HG02852 (cell line): ENCODE results near the gene E2F2.

Source experiments
- ATAC-seq: cut with Tn5 transposase; IDR thresholded peaks from one replicate; pipeline ENCODE4 v1.9.1; 2021; ENCODE audit warnings: mild to moderate bottlenecking, moderate library complexity; ENCODE audit not compliant: unreplicated experiment

Gene E2F2, protein sequence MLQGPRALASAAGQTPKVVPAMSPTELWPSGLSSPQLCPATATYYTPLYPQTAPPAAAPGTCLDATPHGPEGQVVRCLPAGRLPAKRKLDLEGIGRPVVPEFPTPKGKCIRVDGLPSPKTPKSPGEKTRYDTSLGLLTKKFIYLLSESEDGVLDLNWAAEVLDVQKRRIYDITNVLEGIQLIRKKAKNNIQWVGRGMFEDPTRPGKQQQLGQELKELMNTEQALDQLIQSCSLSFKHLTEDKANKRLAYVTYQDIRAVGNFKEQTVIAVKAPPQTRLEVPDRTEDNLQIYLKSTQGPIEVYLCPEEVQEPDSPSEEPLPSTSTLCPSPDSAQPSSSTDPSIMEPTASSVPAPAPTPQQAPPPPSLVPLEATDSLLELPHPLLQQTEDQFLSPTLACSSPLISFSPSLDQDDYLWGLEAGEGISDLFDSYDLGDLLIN

DNA sequence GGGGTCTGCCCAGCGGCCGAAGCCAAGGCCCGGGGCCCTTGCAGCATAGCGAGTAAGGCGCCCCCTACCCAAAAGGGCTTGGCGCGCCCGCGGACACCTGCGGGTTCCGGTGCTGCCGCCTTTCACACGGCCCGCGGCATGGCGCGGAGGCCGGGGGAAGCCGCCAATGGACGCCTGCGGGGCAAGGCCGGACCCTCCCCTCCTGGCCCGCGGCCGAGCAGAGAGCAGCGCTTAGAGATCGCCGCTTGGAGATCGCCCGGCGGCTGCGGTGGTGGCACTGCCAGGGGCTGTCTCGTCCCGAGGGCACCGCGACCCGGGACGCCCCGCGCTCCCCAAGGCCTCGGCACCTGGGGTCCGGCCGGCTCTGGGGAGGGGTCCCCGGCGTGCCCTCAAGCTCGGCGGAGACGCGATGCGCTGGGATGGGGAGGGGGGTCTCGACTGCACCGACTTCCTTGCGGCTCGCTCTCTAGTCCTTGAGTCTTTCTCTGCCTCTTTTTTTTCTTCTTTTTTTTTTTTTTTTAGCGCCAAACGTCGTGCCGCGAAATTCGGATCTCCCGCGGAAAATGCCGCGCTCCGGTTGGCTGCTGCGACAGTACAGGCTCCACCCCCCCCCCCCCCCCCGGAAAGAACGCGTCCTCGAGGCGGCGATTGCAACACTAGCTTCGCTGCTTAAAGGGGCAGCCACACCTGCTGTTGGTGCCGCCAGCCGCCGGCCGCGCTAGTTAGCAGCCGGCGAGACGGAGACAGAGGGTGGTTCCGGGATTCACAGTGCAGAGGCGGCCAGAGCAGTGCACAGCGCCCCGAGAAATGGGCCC lies at the start of gene E2F2:
E2F2 (minus strand) TSS at position 487 of the 815 bp plus-strand sequence; CDS start at position 47, 440 bp downstream.
- no peak for ATAC-seq

DNA sequence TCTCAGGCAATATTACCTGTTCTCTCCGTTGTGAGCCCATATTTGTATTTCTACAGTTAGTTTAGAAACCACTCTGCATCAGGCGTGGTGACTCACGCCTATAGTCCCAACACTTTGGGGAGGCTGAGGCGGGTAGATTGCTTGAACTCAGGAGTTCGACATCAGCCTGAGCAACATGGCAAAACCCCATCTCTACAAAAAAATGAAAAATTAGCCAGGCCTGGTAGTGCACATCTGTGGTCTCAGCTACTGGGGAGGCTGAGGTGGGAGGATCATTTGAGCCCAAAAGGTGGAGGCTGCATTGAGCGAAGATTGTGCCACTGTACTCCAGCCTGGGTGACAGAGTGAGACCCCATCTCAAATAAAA lies 47.9 kb upstream of the E2F2 start:
- ATAC-seq = no peak

DNA sequence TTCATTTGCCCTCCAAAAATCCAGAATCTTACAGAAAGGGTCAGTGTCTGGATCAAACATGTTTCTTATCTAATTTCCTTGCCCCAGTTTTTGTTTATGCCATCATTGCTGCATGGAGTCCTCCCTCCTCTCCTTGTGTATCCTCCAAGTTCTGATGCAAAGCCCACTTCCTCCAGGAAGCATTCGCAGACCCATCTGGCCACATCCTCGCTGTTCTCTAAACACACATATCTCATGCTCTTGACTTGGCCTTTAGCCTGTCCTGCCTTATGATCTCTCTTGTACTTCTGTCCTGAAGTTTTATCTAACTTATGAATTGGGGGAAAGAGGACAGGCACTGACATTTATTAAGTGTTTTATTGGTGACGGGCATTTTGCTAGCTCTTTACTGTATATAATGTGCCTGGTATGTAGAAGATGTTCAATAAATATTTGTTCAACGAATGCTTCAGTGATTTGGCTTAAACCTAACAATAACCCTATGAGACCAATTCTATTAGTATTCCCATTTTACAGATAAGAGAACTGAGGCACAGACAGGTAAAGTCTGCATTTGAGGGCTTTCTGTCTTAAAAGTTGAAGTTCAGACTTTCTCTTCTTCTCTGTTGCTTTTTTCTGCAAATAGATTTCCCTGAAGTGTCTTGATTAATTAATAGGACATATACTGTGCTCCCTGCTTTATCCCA lies 47.4 kb upstream of the E2F2 start:
- ATAC-seq = no peak

DNA sequence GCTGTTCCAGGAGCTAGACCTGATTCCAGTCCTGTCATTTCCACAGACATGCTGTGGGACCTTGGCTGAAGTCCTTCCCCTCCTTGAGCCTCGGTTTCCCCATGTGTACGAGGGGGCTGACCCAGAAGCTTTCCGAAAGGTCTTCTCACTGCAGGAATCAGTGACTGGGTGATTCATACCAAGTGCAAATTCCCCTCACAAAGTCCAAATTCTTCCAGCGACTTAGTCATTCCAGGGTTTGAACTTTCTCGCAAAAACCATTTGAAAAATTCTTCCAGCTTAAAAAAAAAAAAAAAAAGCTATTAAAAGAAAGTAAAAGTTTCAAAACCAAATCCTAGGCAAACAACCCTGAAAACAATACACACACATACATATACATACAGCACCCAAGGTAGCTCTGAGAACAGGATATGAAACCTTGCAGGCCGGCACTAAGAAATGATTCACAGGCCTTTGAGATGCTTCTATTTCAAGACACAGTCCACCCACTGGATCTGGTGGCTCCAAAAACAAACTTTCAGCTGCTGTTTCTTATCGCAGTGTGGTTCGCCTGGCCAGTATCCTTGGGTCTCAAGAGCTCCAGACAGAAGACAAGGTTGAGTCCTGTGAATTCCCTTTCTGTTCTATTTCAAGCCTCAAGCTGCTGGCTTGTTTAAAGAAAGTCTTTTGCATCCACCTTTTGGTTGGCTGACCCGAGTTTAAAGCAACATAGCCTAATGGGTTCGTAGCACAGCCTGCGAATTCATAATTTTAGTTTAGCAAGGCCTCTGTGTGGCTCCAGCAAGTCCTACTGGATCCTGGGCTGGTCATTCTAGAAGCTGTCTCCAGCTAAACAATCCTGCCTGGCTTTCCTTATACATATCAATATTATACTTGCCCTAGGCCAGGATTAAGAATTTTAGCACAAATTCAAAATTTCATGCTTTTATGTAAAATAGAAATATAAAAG lies 46.3 kb upstream of the E2F2 start:
- ATAC-seq = peak; percentile 79

DNA sequence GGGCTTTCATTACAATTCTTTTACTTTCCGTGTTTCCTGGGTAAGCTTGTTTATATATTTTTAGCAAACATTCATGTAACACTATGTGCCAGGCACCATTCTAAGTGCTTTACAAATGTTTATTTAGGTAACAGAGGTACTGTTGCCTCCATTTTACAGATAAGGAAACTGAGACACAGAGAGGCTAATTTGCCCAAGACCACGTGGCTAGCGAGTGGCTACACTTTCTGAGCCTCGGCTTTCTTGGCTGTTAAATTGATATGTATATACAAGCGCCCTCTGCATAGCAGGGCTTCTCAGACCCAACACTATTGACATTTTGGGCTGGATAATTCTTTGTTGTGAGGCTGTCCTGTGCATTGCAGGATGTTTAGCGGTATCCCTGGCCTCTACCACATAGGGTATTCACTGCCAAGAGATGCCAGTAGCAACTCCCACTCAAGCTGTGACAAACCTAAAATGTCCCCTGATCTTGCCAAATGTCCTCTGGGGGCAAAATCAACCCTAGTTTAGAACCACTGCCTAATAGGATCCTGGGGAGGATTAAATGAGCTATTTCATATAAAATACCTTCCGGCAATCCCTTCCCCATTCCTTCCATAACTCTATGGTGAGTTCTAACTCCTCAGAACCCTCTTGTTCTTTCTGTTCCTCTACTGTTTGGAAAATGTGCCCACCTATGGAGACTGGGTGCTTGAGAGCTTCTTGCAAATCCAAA lies 45.5 kb upstream of the E2F2 start:
- ATAC-seq = no peak

DNA sequence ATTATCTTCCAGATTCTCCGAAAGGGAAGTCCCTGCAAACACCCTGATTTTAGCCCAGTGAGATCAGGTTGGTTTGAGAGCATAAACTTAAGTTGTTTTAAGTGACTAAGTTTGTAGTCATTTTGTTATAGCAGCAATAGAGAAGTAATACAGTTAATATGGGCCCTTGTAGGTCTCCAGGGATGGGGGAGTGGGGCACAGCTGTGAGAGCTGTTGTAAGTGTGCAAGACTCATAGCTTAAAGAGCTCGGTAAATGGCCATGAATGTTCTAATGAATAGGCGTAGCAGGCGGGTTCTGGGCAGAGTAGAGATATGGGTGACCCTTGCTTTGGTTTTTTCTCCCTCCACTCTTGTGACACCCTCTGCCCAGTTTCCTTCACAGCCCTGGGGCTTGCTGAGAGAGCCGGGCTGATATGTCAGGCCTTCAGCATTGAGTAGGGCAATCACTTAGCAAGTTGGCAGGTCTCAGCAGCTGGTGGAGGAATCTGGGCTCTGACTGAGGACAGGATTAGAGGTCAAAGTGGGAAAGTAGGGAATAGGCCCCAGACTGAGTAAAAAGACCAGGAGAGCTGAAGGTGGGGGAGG lies 44.3 kb upstream of the E2F2 start:
- ATAC-seq = no peak

DNA sequence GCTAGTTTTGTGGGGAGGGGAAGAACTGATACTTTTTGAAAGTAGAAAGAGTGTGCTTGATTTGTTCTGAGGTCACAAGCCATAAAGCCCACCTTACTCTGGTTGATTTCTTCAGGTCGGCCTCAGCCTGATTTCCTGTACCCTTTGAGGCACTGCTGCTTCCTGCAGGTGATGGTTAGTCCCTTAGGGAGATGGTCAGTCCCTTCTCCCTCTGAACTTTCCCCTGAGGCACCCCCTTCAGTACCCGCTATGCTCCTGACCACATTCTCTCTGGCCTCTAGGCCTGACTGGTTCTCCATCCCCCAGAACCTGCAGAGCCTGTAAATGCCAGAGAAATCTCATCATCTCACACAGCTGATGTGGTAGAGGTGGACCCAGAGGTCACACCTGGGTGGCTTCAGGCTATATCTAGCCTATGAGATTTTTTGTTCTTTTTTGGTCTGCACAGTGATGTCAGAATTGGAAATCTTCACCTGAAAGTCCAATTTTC lies 43.3 kb upstream of the E2F2 start:
- ATAC-seq = no peak

DNA sequence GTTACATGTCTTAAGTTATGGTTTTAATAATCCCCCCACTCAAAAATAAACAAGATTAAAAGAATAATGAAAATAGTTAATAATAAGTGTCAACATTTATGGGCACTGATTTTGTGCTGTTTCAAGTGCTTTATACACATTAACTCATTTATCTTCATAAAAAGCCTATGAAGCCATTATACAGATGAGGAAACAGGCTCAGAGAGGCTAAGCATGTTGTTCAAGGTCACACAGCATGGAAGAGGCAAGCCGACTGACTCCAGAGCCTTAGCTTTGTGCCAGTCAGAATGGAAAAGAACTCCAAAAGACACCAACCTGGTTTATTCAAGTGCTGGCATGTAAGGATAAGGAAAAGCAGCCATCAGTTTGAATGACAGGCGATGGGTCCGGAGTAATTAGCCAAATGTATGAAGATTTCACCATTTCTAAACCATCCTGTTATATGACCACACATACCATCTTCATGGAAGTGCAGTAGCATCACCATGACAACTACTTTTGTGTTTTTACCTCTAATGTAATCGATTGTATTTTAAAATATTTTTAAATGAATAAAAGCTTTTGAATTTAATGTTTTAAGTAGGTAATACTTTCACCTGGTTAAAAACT lies 42.6 kb upstream of the E2F2 start:
- ATAC-seq = no peak

DNA sequence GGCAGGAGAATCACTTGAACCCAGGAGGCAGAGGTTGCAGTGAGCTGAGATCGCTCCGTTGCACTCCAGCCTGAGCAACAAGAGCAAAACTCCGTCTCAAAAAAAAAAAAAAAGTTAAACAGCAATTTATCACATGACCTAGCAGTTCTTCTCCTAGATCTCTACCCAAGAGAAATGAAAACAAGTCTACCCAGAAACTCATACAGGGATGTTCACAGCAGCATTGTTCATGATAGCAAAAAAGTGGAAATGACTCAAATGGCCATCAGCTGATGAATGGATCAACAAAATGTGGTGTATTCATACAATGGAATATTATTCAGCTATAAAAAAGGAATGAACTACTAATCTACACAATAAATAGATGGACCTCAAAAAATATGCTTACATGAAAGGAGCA lies 40.4 kb upstream of the E2F2 start:
- no peak for ATAC-seq

DNA sequence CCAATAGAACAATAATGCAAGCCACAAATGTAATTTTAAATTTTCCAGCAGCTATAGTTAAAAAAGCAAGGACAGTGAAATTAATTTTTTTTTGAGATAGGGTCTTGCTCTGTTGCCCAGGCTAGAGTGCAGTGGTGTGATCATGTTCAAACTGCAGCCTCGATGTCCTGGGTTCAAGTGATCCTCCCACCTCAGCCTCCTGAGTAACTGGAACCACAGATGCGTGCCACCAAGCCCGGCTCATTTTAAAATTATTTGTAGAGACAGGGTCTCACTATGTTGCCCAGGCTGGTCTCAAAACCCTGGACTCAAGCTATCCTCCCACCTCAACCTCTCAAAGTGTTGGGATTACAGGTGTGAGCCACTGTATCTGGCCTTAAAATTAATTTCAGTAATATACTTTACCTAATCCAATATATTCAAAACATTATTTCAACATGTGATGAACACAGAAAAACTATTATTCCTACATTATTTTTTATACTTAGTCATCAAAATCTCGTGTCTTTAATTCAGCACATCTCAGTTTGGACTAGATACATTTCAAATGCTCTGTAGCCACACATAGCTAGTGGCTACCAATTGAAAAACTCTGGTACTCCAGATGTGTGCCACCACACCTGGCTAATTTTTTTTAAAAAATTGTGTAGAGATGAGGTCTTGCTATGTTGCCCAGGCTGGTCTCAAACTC lies 39.1 kb upstream of the E2F2 start:
- no peak for ATAC-seq

DNA sequence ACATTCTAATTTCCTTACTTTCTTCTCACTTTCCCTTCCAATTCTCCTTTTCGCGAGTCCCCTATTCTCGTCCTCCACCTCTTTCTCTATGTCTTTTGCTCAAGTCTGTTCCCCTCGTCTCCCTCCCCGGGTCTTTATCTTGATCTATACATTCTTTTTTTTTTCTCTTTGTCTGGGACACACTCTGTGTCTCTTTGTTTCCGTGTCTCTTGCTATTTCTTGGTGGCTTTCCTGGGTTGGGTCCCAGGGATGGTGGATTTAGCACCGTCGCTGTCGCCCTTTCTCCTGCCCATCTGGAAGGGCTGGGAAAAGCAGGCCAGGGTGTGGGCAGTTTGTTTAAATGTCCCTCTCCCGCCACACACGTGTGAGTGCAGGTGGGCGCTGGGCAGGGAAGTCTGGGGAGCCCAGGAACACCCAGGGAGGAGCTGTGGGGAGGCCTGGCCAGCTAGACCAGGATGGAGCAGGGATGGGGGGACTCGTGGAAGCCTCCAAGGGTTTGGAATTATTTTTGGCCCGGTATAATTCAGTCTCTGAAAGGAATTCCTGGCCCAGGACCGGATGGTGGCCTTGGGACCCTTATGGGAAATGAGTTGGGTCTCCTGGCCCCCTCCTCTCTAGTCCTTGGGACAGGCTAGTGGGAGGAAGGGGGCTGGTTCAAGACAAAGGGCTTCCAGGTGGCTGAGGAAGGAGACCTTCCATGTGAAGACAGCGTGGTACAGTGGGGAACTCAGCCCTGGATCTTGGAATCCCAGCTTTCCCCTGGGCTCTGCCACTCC lies 37.8 kb upstream of the E2F2 start:
- no peak for ATAC-seq

DNA sequence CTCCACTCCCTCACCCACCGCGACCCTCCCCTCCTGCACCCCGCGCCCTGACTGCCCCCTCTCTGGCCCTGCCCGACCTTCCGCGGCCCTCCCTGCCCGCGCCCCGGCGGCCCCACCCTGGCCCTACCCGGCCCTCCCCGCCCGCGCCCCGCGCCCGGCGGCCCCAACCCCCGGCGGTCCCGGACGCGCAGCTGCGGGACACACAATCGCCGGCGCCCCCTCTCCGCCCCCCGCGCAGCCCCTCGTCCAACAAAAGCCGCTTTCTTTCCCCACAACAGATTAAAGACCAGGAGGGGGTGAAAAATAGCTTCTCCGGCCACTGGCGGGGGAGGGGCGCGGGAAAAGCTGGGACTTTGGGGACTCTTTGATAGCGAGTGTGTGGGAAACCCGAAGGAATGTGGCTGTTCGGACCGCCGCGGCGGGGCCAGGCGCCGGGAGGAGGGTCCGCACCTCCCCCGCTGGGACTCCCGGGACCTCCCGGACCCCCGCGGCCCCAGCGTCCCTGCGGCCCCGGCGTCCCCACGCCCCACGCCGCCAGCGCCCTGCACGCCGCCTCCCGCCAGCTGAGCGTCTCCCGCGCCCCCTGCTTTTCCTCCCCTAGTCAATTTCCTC lies 37.1 kb upstream of the E2F2 start:
- no peak for ATAC-seq

DNA sequence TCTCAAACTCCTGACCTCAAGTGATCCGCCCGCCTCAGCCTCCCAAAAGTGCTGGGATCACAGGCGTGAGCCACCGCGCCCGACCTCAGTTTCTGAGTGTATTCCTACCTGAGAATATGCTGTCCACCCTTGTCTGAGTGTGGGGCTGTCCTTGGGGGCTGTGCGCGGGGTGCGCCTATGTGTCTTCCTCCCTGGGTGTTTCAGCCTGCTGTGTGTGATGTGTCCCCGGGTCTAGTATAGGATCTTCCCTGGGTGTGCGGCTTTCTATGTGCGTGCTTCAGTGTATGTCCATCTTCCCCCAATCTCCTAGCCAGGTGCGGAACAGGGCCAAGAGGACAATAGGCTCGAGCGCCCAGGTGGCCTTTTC lies 36.6 kb upstream of the E2F2 start:
- no peak for ATAC-seq

DNA sequence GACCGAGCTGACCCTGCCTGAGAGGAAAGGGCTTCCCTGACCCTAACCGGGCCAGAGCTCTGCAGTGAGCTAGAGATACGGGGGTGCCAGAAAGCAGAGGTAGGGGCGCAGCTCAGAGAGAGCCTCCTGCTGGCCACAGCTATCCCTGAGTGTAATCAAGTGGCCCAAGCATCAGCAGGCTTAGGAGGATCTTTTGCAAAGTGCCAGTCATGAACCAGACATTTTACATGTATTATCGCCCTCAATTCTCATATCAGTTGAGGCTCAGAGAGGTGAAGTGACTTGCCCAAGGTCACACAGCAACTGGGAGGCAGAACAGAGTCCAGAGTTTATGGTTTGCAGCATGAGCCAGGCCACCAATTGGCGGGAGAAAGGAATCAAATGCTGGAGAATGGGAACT lies 35.3 kb upstream of the E2F2 start:
- ATAC-seq = no peak

DNA sequence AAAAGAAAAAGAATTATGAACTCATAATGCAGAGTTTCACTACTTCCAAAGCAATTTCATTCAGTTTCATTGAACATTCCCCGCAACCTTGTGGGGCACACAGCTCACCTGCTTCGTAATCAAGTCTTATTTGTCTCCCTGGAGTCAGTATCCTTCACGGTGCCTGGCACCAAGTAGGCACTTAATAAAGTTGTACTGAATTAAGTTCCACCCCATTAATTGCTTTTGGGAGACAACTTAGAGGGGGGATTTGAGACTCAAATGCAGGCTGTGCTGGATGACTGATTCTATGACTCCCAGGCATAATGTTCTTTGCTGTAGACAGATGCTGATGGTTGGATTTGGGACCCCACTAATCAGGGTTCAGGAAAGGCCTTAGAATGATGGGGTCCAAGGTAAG lies 34.7 kb upstream of the E2F2 start:
- ATAC-seq = no peak

DNA sequence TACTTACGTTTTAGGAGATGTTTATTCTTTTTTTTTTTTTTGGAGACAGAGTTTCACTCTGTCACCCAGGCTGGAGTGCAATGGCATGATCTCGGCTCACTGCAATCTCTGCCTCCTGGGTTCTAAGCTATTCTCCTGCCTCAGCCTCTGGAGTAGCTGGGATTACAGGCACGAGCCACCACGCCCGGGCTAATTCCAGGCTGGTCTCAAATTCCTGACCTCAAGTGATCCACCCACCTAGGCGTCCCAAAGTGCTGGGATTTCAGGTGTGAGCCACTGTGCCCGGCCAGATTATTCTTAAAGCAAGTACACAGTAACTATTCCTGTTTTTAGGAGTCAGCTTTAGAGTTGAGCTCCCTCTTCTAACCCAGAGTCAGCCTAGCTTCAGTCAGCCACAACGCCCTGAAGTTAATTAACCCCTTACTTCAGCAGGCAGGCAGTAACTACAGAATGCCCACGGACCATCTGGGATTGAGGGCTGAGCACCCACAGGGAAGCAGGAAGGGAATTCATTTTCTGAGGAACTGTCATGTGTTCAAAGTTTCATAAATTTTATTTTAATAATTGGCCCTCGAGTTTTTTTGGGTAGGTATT lies 33.6 kb upstream of the E2F2 start:
- no peak for ATAC-seq
